Fibroblast of upper back skin (primary cell): ENCODE measurements around the gene SYNGR3.
"Not testable (repeated sequence)": the region's sequence is repeated elsewhere in the genome, so short reads cannot be mapped to it uniquely, and the experiment has no call there.

Source experiments
- DNase-seq: peaks from one replicate; pipeline ENCODE4 v3.0.0-alpha.2; 2013

SYNGR3 gene

DNA sequence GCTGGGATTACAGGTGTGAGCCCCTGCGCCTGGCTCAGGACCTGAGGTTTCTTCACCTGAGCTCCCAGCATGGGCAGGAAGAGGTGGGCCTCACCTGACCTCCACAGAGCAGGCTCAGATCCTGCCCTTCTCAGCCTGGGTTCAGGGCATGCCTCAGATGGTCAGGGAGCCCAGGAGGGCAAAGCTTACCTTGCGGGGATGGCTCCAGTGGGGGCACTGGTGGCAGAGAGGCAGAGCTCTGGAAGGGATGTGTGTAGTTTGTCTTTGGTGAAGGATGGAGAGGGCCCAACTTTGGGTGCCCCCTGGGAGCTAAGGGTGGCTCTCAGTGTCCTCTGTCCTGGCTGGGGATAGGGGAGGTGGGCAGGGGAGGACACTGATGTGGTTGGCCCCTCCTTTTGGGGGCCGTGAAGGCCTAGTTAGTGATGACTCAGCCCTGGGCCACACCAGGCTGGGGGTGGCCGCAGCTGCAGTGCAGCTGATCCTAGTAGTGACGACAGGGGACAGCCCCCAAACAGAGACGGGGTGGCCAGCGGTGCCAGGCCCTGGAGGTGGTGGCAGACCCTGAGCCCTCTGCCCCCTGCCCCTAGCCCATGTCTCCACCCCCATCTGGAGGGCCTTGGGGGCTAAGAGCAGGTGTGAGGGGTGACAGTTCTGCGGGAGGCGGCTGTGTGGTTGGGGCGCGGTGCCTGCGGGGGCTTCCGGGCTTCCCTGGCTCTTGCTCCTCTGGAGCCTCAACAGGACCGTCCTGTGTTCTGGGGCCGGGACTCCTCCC, 42.7 kb downstream of the SYNGR3 start:
- no peak for DNase-seq

DNA sequence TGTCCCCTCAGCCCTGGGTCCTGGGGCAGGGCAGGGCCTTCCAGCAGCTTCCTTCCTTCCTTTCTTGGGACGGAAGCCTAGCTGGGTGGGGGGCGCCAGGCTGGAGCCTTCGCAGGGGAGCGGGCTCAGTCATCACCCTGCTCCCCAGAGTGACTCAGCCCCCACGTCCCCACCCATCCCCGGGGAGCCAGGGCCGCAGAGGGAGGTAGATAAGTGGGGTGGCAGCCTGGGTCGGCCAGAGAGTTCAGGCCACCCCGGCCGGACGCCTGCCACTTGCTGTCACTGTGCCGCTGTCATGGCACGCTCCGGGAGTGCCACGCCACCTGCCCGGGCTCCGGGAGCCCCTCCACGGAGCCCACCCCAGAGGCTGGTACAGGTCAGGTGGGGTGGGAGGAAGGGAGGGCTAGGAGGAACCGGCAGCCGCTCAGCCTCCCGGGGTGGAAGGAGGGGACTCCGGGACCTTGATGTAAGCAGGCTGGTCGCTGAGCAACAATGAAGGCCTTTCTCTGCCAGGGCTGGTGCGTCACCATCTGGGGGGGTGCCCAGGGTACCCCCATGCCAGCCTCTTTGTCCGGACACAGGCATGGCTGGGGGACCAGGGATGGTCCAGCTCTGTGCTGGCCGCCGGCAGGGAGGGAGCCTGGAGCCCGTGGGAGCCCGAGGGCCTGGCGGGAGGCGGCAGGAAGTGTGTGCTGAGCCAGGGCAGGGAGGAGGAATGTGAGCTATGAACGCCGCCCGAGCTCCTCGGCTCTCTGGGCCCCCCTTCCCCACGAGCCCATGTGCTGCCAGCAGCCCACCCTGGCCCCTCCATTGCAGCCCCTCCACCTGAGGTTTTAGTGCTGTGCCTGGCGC, 43.5 kb downstream of the SYNGR3 start:
- peak; percentile 62 for DNase-seq

GRCh38 chr16:2033909-2034695, 44.3 kb downstream of the SYNGR3 start:
- DNase-seq: not testable (repeated sequence)

DNA sequence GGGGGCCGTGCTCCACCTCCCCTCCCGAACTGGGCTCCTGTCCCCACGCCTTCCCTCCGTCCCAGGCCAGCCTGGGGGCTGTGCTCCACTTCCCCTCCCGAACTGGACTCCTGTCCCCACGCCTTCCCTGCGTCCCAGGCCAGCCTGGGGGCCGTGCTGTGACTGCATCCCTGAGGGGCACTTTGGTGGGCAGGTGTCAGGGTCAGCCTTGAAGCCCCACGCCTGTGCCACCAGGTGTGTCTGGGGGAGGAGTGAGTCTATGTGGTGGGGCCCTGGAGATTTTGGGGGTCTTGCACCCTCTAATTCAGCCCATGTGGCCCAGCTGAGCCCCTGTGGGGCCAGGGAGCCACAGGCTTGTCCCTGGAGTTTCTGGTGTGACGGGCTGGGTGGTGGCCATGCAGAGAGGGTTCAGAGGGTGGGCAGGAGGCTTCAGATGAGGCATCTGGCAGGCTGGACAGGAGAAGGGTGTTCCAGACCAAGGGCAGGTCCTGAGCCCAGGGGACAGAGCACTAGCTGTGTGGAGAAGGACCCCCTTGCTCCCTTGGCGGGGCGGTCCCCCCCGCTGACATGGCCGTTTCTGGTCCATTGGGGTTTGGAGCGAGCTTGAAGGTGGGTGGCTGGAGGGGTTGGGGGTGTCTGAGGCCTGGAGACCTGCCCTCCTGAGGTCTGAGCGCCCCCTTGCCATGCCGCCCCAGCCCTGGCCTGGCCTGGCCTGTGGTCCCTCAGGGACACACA, 45.1 kb downstream of the SYNGR3 start:
- no peak for DNase-seq

GRCh38 chr16:2035431-2036199, 45.8 kb downstream of the SYNGR3 start:
- DNase-seq: peak; percentile 81

- no peak for DNase-seq
These were observed 46.6 kb downstream of the SYNGR3 start for GRCh38 chr16:2036200-2036966.

GRCh38 chr16:2037115-2037514, 47.3 kb downstream of the SYNGR3 start:
- no peak for DNase-seq

DNA sequence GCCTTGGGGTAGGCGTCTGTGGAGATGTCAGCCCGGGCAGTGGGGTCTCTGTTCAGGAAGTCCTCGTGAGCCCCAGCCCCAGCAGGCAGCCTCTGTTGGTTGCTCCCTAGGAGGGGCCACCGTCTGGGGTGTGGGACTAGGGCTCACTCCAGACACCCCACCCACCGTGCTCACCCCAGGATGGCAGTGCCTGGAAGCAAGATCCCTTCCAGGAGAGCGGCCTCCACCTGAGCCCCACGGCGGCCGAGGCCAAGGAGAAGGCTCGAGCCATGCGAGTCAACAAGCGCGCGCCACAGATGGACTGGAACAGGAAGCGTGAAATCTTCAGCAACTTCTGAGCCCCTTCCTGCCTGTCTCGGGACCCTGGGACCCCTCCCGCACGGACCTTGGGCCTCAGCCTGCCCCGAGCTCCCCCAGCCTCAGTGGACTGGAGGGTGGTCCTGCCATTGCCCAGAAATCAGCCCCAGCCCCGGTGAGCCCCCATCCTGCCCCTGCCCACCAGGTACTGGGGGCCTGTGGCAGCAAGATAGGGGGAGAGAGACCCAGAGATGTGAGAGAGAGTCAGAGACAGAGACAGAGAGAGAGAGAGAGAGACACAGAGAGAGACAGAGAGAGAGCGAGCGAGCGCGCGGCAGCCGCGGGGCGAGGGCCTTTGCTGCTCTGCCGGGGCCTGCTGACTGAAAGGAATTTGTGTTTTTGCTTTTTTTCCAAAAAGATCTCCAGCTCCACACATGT, 48.0 kb downstream of the SYNGR3 start:
- peak; percentile 73 for DNase-seq

DNA sequence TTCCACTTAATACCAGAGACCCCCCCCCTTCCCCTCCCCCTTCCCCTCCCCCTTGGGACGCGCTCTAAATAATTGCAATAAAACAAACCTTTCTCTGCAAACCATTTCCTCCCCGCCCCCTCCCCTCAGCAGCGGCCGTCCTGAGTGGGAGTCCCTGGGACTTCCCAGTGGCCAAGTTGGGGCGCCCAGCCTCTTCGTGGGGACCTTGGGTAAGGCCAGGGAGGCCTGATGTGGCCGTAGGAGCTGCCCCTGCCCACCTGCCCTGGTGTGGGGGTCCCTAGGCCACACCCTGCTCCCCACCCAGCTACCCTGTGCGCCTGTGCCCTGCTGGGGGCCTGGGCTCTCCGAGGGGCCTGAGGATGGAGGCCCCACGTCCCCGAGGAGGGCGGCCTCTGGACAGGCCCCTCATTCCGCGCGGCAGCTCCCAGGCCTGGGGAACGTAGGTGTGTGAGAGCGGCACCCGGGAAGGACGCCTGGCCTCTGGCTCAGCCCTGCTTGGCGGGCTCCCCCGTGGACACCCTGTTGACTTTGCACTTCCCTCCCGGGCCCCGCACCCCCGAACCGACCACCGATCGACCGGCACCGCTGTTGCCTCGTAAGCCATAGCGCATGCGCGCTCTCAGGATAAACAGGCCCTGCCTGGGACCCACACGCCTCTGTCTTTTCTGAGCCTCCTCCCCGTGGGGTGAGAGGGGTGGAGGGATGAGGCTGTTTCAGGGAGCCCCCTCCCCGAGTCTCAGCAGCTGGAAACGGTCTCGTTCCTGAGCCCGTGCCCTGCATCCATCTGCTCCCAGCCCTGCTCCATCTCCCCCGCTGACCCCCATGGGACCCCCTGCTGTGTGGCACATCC, 48.8 kb downstream of the SYNGR3 start:
- DNase-seq: no peak

GRCh38 chr16:2039274-2040031, 49.7 kb downstream of the SYNGR3 start:
- peak; percentile 91 for DNase-seq

- DNase-seq: no peak
These were observed 50.4 kb downstream of the SYNGR3 start for GRCh38 chr16:2040041-2040786.

- no peak for DNase-seq
These were observed 51.2 kb downstream of the SYNGR3 start for GRCh38 chr16:2040787-2041522.

DNA sequence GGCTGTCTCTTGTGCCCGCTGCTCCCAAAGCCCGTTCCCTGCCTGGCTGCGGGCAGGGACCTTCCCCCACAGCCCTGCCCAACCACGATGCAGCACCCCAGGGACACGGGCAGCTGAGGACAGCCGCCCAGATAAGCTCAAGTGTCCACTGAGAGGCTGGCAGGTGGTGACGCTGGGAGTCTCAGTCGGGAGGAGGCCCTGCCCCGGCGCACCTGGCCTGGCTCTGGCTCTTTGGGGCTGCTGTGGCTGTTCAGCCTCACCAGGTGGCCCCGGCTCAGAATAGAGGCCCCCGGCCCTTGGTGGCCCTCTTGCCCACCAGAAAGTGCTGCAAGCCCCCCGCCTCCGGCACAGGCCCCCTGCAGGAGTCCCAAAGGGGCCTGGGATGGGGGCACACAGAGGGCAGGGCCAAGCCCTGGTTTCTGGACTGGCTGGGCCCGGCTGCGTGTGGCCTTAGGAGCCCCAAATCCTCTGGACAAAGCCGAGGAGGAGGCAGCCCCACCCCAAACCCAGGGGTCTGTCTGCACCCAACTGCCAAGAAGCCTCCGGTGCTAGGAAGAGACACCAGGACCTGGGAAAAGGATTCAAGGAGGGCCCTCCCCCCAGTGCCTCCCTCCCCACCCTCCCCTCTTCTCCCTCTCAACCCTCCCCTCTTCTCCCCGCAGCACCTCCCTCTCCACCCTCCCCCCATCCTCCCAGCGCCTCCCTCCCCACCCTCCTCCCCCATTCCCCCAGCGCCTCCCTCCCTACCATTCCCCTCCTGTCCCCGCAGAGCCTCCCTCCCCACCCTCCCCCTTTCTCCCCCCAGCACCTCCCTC, 52.6 kb downstream of the SYNGR3 start:
- no peak for DNase-seq

DNA sequence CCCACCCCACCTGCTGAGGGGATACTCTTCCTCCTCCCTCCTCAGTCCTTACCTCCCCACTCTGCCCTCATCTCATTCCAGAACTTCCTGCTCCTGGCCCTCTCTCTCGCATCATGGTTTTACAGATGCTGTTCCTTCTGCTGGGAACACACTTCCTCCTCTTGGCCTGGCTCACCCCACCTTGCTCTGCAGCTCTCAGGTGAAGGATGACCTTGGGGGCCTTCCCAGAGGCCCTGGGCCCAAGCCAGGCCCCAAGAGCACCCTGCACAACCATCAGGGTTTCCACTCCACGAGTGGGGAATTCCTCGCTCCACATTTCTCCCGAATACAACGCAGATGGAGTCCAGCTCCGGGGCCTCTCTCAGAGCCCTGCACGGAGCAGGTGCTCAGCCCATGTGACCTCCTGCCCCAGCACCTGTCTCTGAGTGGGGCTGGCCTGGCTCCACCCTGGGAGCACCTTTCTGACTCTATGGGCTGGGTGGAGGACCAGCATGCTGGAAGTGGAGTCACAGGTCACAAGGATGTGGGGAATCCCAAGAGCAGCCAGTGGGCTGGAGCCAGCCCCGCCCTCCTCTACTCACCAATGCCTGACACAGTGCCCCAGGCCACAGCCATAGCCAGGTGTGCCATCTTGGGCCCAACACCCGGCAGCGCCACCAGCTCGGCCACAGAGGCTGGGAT, 53.4 kb downstream of the SYNGR3 start:
- DNase-seq: no peak
